ENCODE data around the gene RNLS. TPM values are rescaled to one million over a fixed set of nuclear protein-coding genes. Genes with fewer than 3 reads are reported as not detected.

The RNLS gene
- polyA plus RNA-seq, 2 of the 4 experiments (the other 2 are of a cell fraction) = 11.7 to 16.8 TPM

DNA sequence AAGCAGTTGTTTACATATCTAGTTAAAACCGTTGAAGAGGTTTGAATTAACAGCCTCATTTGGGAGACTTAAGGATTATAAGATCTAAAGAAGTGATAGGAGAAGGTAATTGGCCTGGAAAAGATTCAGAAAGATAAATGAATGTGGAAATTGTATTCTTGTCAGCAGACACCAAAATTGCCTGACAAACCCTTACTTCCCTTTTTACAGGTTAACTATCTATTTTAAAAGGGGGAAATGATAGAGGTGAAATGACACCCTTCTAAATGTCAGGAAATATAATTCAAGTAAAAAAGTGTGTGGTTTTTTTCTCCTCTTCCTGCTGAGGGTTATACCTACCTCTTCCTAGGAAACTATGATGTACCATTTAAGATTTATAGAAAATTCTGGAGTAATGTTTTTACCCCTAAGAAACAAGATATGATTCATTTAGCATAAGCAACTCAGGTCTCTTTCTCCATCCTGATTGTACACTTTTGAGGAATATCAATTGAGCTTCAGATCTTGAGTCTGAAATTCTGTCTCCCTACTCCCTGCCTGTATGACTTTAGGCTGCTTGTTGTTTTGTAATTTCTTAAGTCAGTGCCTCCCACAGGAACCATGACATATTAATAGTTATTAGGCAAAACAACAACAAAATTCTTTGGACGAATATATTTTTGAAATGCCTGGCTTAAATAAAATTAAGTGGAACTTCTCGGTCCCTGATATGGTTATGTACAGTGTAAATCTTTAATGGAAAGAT is 250.4 kb downstream of the RNLS start:
- POLR2A ChIA-PET = no interaction called here
- DNase-seq (ENCODE audit: low read depth in 1 of 2, low spot score in 1 of 2) (no peak), ATAC-seq (no peak), FAIRE-seq (no peak)
- TF ChIP-seq PHF8 (IDR thresholded peaks at IDR 0.05; ENCODE audit: borderline replicate concordance, low read depth) (no peak), CHD2 (IDR thresholded peaks at IDR 0.05; ENCODE audit: low read length, partially characterized antibody) (no peak), PBX3 (IDR thresholded peaks at IDR 0.05) (no peak), MAX (IDR thresholded peaks at IDR 0.05) (no peak)
- no peaks in the 10 kb centered on the region for H3K4me1 ChIP-seq
- CTCF ChIA-PET = interaction anchor here (0.6 kb wide), 1 partner anchor 478 kb away, joined by 3 read pairs; no protein-coding TSS in a partner anchor
- WGBS (ENCODE audit: missing lambda C conversion rate) = 53% methylated on average over 3 of the region's 3 CpGs
- H3K4me2 ChIP-seq = no peak overlapping the region
- H3K9me3 ChIP-seq = no peaks in the 10 kb centered on the region
- no peak overlapping the region for H3K4me3 ChIP-seq
- H3K27ac ChIP-seq = no peak overlapping the region

DNA sequence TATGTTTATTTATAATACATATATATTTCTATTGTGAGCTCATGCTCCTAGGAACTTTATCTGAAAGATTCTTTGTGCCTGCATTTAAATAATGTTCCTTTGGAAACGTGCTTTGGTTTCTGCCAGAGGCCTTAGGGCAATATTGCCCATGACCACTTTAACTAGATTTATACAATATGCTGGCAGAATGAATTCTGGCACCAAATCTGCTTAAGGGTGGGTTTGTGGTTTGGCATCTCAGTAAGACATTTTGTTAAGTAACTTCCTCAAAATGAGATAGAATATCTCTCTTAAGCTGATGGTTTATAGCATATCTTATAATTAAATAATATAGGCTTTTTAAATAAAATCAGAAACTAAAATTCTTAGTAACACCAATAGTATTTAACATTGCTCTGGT is 252.9 kb downstream of the RNLS start:
- H3K4me2 ChIP-seq = no peak overlapping the region
- FAIRE-seq = no peak
- H3K4me1 ChIP-seq = no peaks in the 10 kb centered on the region
- no peak overlapping the region for H3K27ac ChIP-seq
- no peak for DNase-seq (ENCODE audit: low read depth in 1 of 2, low spot score in 1 of 2)
- ATAC-seq = no peak
- ChIA-PET CTCF (no interaction called here), POLR2A (no interaction called here)
- TF ChIP-seq EHF (CRISPR knock-in tag; IDR thresholded peaks at IDR 0.05) (no peak), KDM5A (IDR thresholded peaks at IDR 0.05) (no peak), HEYL (CRISPR knock-in tag; IDR thresholded peaks at IDR 0.05) (no peak), EP300 (IDR thresholded peaks at IDR 0.05) (no peak), PHF8 (IDR thresholded peaks at IDR 0.05; ENCODE audit: borderline replicate concordance, low read depth) (no peak), PBX3 (IDR thresholded peaks at IDR 0.05) (no peak), RARB (CRISPR knock-in tag; IDR thresholded peaks at IDR 0.05) (no peak), HOXA7 (CRISPR knock-in tag; IDR thresholded peaks at IDR 0.05) (no peak), USF2 (IDR thresholded peaks at IDR 0.05) (no peak), CHD2 (IDR thresholded peaks at IDR 0.05; ENCODE audit: low read length, partially characterized antibody) (no peak), ELK1 (IDR thresholded peaks at IDR 0.05; ENCODE audit: low read depth, low read length) (no peak), POLR2AphosphoS2 (conservative IDR thresholded peaks at IDR 0.05; ENCODE audit: low read length) (no peak), RCOR1 (IDR thresholded peaks at IDR 0.05; ENCODE audit: low read depth, low read length) (no peak), MYC (IDR thresholded peaks at IDR 0.05; ENCODE audit: borderline replicate concordance, low read length) (no peak), ESRRA (IDR thresholded peaks at IDR 0.05; ENCODE audit: borderline replicate concordance, low read length) (no peak)
- TF ChIP-seq, protein P1, sequence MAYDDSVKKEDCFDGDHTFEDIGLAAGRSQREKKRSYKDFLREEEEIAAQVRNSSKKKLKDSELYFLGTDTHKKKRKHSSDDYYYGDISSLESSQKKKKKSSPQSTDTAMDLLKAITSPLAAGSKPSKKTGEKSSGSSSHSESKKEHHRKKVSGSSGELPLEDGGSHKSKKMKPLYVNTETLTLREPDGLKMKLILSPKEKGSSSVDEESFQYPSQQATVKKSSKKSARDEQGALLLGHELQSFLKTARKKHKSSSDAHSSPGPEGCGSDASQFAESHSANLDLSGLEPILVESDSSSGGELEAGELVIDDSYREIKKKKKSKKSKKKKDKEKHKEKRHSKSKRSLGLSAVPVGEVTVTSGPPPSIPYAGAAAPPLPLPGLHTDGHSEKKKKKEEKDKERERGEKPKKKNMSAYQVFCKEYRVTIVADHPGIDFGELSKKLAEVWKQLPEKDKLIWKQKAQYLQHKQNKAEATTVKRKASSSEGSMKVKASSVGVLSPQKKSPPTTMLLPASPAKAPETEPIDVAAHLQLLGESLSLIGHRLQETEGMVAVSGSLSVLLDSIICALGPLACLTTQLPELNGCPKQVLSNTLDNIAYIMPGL (CRISPR knock-in tag; IDR thresholded peaks at IDR 0.05; ENCODE audit: borderline replicate concordance) = no peak
- H3K4me3 ChIP-seq = no peak overlapping the region
- 13% methylated on average over 1 of the region's 1 CpG for WGBS (ENCODE audit: missing lambda C conversion rate)
- H3K9me3 ChIP-seq = no peaks in the 10 kb centered on the region
